Left lung (tissue), 10 donors: ENCODE results near the gene HUS1B. TPM values are rescaled to one million over a fixed set of nuclear protein-coding genes. Genes with fewer than 3 reads are reported as not detected.
A peak's percentile ranks its signal among the peaks of the same experiment; 100 is the strongest.

Experiments
- ATAC-seq: fragments of 200-7000 bp; cut with Tn5 transposase; one replicate; pipeline ENCODE4 v1.9.1; 2020; ENCODE audit warnings: moderate library complexity
- DNase-seq, 4 donors: peaks; one replicate each; pipeline ENCODE4 v3.0.0-alpha.2; 2013 to 2020
- H3K27ac ChIP-seq, 2 donors: fragments of 200-600 bp; sonication (generic) in 1 of 2; one replicate each; pipeline versions ENCODE4 v1.5.0 to v1.8.0; 2020 to 2021
- H3K27me3 ChIP-seq, 2 donors: fragments of 200-600 bp; sonication (generic) in 1 of 2; one replicate each; pipeline versions ENCODE4 v1.5.0 to v1.8.0; 2020 to 2021
- H3K36me3 ChIP-seq, 2 donors: fragments of 200-600 bp; sonication (generic) in 1 of 2; one replicate each; pipeline versions ENCODE4 v1.5.0 to v1.8.0; 2020 to 2021
- H3K4me1 ChIP-seq, 2 donors: fragments of 200-600 bp; one replicate each; pipeline ENCODE4 v1.8.0; 2021
- H3K4me3 ChIP-seq, 2 donors: fragments of 200-600 bp; sonication (generic) in 1 of 2; one replicate each; pipeline versions ENCODE4 v1.5.0 to v1.8.0; 2020 to 2021; ENCODE audit warnings: mild to moderate bottlenecking in 1 of 2
- H3K9me3 ChIP-seq, 2 donors: fragments of 200-600 bp; sonication (generic) in 1 of 2; one replicate each; pipeline versions ENCODE4 v1.5.0 to v1.8.0; 2020 to 2021
- intact Hi-C, 2 donors: fragments of 100-400 bp; cut with DNase I; formaldehyde crosslinking; loops; one replicate each; pipeline versions ENCODE4 v1.11.2 to v1.14.2; 2022
- polyA plus RNA-seq, 6 donors: library from polyadenylated mRNA; unstranded; fragments of 120-200 nt; gene quantifications; one replicate each; pipeline ENCODE4 v1.2.1, GENCODE V29; 2013; ENCODE audit not compliant: insufficient read length in 6 of 6
- total RNA-seq, 2 donors: library from RNA; stranded (reverse); fragmentation: NEBNext Ultra II Directional; extraction: Animal tissue kit (Norgen Biotek cat#: 25700); gene quantifications; one replicate each; pipeline ENCODE4 v1.2.1, GENCODE V29; 2021
- TF ChIP-seq, protein P1 (sequence below), 2 donors: fragments of 200-600 bp; sonication (generic) in 1 of 2; IDR thresholded peaks; one replicate each; pipeline versions ENCODE4 v1.5.0 to v1.8.0; 2021; ENCODE audit warnings: antibody characterized with exemption in 2 of 2
- donor health status: DM: no; HTN: yes; CAD: no.
- donor health status: DM: no; HTN: no; CAD: no.

The HUS1B gene
- total and polyA plus RNA-seq, 8 donors: 0.20 to 1.2 (median 0.44) TPM; not detected in 1

DNA sequence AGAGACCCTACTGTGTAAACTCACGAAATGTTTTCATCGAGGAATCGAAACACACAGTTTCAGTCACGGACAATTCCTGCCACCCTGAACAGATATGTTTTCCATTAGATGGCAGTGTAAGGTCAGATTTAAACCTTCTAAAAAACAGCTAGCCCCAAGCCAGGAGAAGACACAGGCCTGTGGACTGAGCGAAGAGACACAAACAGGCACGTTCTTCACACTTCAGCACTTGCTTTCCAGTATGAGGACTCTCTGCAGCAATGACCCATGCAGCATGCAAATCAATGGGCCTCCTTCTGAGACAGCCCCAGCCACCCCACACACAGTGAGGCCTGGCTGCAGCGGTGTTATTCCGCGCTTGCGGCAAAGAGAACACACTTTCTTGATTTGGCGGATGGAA, 31.9 kb downstream of the HUS1B start:
- no peaks in the 10 kb centered on the region for H3K27me3 ChIP-seq
- no peak overlapping the region for H3K4me3 ChIP-seq
- DNase-seq: peak in 2 of 4 donors; percentile 54 to 61
- peaks cover 0 to 10% of the 10 kb centered on the region in 2 donors for H3K36me3 ChIP-seq
- no peaks in the 10 kb centered on the region for H3K4me1 ChIP-seq
- intact Hi-C loops: no loop called here
- no peak overlapping the region for H3K27ac ChIP-seq
- TF ChIP-seq, protein P1, sequence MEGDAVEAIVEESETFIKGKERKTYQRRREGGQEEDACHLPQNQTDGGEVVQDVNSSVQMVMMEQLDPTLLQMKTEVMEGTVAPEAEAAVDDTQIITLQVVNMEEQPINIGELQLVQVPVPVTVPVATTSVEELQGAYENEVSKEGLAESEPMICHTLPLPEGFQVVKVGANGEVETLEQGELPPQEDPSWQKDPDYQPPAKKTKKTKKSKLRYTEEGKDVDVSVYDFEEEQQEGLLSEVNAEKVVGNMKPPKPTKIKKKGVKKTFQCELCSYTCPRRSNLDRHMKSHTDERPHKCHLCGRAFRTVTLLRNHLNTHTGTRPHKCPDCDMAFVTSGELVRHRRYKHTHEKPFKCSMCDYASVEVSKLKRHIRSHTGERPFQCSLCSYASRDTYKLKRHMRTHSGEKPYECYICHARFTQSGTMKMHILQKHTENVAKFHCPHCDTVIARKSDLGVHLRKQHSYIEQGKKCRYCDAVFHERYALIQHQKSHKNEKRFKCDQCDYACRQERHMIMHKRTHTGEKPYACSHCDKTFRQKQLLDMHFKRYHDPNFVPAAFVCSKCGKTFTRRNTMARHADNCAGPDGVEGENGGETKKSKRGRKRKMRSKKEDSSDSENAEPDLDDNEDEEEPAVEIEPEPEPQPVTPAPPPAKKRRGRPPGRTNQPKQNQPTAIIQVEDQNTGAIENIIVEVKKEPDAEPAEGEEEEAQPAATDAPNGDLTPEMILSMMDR (IDR thresholded peaks at IDR 0.05): no peak
- H3K9me3 ChIP-seq: no peaks in the 10 kb centered on the region
- ATAC-seq: no peak

DNA sequence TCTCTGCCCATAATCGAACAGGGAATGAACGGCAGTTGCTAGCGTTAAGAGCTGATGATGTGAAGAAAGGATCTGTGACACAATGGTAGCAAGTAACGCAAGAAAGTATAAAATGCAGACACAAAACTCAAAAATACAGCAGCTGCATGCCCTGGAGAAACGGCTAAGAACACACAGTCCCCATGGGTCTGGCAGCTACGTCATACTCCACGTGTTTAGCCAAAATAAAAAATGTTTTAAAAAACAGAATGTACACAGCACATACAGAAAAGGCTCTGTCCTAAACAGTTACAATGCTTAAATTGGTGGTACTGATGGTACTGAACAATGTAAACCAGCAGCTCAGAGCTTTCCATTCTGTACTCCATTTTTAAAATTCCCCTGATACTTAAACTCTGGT, 34.4 kb downstream of the HUS1B start:
- H3K27me3 ChIP-seq: no peaks in the 10 kb centered on the region
- H3K4me3 ChIP-seq: no peak overlapping the region
- peaks cover 0 to 15% of the 10 kb centered on the region in 2 donors for H3K36me3 ChIP-seq
- no peak for ATAC-seq
- no peaks in the 10 kb centered on the region for H3K4me1 ChIP-seq
- H3K9me3 ChIP-seq: no peaks in the 10 kb centered on the region
- TF ChIP-seq, protein P1 (IDR thresholded peaks at IDR 0.05): no peak
- DNase-seq: no peak
- no peak overlapping the region for H3K27ac ChIP-seq
- intact Hi-C loops: no loop called here

DNA sequence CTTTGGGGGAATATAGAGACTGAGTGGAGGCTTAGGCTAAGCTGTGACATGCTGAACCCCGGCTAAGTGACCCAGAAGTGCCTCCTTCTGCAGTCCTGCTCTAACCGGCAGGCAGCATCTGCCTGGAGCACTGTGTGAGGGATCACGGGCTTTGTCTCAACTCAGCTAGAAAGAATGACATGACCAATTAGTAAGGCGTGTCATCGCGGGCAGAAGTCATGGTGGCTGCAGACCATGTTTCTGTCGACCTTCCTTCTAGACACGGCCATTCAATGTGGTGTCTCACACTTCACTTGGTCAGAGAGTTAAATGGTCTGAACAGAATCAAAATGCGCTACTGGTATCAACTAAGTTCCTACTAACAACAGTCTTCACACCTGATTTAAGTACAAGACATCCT, 35.0 kb downstream of the HUS1B start:
- ATAC-seq (no peak), DNase-seq (no peak)
- H3K36me3 ChIP-seq: peaks cover 0 to 18% of the 10 kb centered on the region in 2 donors
- TF ChIP-seq, protein P1 (IDR thresholded peaks at IDR 0.05): no peak
- no peaks in the 10 kb centered on the region for H3K27me3 ChIP-seq
- intact Hi-C loops: no loop called here
- H3K4me3 ChIP-seq: no peak overlapping the region
- no peaks in the 10 kb centered on the region for H3K4me1 ChIP-seq
- H3K27ac ChIP-seq: no peak overlapping the region
- H3K9me3 ChIP-seq: no peaks in the 10 kb centered on the region

DNA sequence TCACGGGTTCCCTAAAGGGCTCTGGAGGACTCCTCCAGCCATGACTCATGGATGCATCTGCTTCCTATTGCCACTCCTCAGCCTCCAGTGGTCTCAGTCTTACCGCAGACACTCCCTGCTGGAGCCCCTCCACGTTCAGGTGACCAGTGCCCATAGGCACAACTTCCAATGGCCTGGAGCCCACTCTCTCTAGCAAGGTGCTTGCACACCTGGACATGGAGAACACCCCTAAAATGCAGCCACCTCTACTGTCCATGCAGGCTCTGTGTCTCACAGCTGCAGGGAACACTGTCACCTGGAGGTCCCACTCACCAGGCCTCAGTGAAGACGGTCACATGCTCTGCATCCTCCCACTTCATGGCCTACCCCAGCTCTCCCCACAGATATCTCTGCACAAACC, 36.0 kb downstream of the HUS1B start:
- no peaks in the 10 kb centered on the region for H3K9me3 ChIP-seq
- H3K4me1 ChIP-seq: no peaks in the 10 kb centered on the region
- H3K27ac ChIP-seq: no peak overlapping the region
- no peak for DNase-seq
- H3K36me3 ChIP-seq: peaks cover 0 to 22% of the 10 kb centered on the region in 2 donors
- no peak for ATAC-seq
- TF ChIP-seq, protein P1 (IDR thresholded peaks at IDR 0.05): no peak
- H3K4me3 ChIP-seq: no peak overlapping the region
- intact Hi-C loops: no loop called here
- no peaks in the 10 kb centered on the region for H3K27me3 ChIP-seq

DNA sequence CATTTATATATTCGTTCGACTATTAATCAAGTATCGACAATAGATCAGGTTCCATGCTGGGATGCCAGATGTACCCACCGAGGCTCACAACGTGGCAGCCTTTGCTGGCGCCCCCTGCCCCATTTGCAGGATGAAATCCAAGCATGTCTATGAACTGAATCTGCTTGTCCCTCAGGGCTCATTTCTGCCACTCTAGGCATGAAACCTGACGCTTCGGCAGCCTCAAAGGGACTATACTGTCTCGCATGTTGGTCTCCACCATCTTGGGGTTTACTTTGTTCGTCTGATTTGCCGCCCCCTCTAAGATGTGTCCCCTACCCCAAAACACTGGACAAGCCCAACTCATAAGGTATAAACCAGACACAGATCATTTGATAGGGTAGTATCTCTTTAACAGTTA, 36.7 kb downstream of the HUS1B start:
- Histone ChIP-seq H3K4me3 (no peak overlapping the region), H3K36me3 (peaks cover 0 to 22% of the 10 kb centered on the region in 2 donors), H3K9me3 (no peaks in the 10 kb centered on the region), H3K4me1 (no peaks in the 10 kb centered on the region), H3K27me3 (no peaks in the 10 kb centered on the region), H3K27ac (no peak overlapping the region)
- TF ChIP-seq, protein P1 (IDR thresholded peaks at IDR 0.05): no peak
- ATAC-seq (no peak), DNase-seq (no peak)
- intact Hi-C loops: no loop called here
